Measurements from ENCODE around the gene ITGA2.

Gene ITGA2

DNA sequence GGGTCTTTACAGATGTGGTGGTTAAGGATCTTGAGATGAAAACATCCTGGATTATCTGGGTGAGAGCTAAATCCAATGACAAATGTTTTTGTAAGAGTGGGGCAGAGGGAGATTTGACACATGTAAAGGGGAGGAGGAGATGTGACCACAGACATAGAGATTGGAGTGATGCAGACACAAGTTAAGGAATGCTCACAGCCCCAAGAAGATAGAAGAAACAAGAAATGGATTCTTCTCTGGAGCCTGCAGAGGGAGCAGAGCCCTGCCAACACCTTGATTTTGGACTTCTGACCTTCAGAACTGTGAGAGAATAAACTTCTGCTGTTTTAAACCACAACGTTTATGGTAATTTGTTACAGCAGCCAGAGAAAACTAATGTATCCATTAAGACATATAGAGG is 21.7 kb downstream of the ITGA2 start:
- no peak for DNase-seq (ENCODE audit: low spot score)
- no peak for TF ChIP-seq CTCF (IDR thresholded peaks at IDR 0.05; ENCODE audit: extremely low read depth, insufficient read depth, missing control alignments)
- in situ Hi-C loops (cut with MboI; ENCODE audit: low pct_unique_long_range_greater_than_20kb, low sequenced_read_pairs, unreplicated experiment), result no loop called here

DNA sequence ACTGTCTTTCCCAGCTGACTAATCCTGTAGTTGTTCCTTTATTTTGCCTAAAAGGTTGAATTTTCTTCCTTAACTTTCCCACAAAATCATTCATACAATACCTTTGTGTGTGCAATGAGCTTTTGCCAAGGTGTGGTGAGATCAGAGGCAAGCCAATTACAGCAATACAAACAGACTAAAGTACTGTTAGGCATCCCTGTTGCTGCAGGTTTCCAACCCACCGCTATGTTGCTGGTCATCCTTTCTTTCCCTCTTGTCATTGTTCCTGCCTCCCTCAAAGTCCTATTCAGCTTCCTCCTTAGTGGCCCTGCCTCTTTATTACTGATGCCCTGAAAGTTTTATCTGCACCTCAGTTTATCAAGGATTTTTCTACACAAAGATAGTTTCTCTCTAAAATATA is 22.1 kb downstream of the ITGA2 start:
- TF ChIP-seq CTCF (IDR thresholded peaks at IDR 0.05; ENCODE audit: extremely low read depth, insufficient read depth, missing control alignments), result no peak
- DNase-seq (ENCODE audit: low spot score), result no peak
- in situ Hi-C loops (cut with MboI; ENCODE audit: low pct_unique_long_range_greater_than_20kb, low sequenced_read_pairs, unreplicated experiment), result no loop called here

- no peak for DNase-seq (ENCODE audit: low spot score)
- in situ Hi-C loops (cut with MboI; ENCODE audit: low pct_unique_long_range_greater_than_20kb, low sequenced_read_pairs, unreplicated experiment), result no loop called here
- no peak for TF ChIP-seq CTCF (IDR thresholded peaks at IDR 0.05; ENCODE audit: extremely low read depth, insufficient read depth, missing control alignments)
These were observed 24.7 kb downstream of the ITGA2 start for GRCh38 chr5:53013857-53014256.

GRCh38 chr5:53017383-53017782 is 28.2 kb downstream of the ITGA2 start:
- DNase-seq (ENCODE audit: low spot score), result no peak
- in situ Hi-C loops (cut with MboI; ENCODE audit: low pct_unique_long_range_greater_than_20kb, low sequenced_read_pairs, unreplicated experiment), result no loop called here
- TF ChIP-seq CTCF (IDR thresholded peaks at IDR 0.05; ENCODE audit: extremely low read depth, insufficient read depth, missing control alignments), result no peak

- in situ Hi-C loops (cut with MboI; ENCODE audit: low pct_unique_long_range_greater_than_20kb, low sequenced_read_pairs, unreplicated experiment), result no loop called here
- no peak for TF ChIP-seq CTCF (IDR thresholded peaks at IDR 0.05; ENCODE audit: extremely low read depth, insufficient read depth, missing control alignments)
- DNase-seq (ENCODE audit: low spot score), result no peak
These were observed 28.7 kb downstream of the ITGA2 start for GRCh38 chr5:53017794-53018391.

GRCh38 chr5:53019320-53019719 is 30.2 kb downstream of the ITGA2 start:
- TF ChIP-seq CTCF (IDR thresholded peaks at IDR 0.05; ENCODE audit: extremely low read depth, insufficient read depth, missing control alignments), result no peak
- DNase-seq (ENCODE audit: low spot score), result no peak
- in situ Hi-C loops (cut with MboI; ENCODE audit: low pct_unique_long_range_greater_than_20kb, low sequenced_read_pairs, unreplicated experiment), result no loop called here

Data from GM13977 (cell line).